Measurements from ENCODE around the gene HSD11B2. TPM values are rescaled to one million over a fixed set of nuclear protein-coding genes. Genes with fewer than 3 reads are reported as not detected.

HSD11B2 gene
- total RNA-seq, 1 experiment from 2014 or later: 33.5 TPM

- Mint-ChIP-seq H3K4me3 (0 out of 5 replicates have a peak overlapping the region, but pooled peaks of 1 of the 2 experiments have one; percentile 40), H3K27ac (no peak overlapping the region), H3K9me3 (no peaks in the 10 kb centered on the region), H3K36me3 (ENCODE audit: insufficient read depth in 1 of 3, low read depth in 3 of 3) (no peaks in the 10 kb centered on the region), H3K4me1 (peaks cover 16 to 36% of the 10 kb centered on the region in 2 experiments), H3K27me3 (ENCODE audit: low read depth) (peaks cover 76% of the 10 kb centered on the region)
- no peak overlapping the region for H3K14ac ChIP-seq (ENCODE audit: insufficient read depth, low read length)
- H2BK12ac ChIP-seq (ENCODE audit: insufficient read length, low read depth, low read length): no peak overlapping the region
- no peak for DNase-seq
- H2AK5ac ChIP-seq (ENCODE audit: insufficient read length, low read length): no peak overlapping the region
- no peaks in the 10 kb centered on the region for H3K79me1 ChIP-seq (ENCODE audit: insufficient read depth, low read depth, low read length, poor library complexity, severe bottlenecking)
- H3K9me3 ChIP-seq (ENCODE audit: control insufficient read depth, low read depth, low read length): no peaks in the 10 kb centered on the region
- H2BK20ac ChIP-seq (ENCODE audit: low read depth, low read length, poor library complexity, severe bottlenecking): no peak overlapping the region
- no peak overlapping the region for H3K4ac ChIP-seq (ENCODE audit: low read depth, low read length)
- no peak overlapping the region for H4K5ac ChIP-seq (ENCODE audit: insufficient read length, low read depth, low read length)
- no peak overlapping the region for H3K23ac ChIP-seq (ENCODE audit: insufficient read length, low read depth, low read length)
- no CpG with 5 or more reads among the region's 10 CpGs for WGBS (ENCODE audit: extremely low coverage, insufficient read length, low lambda C conversion rate)
- no peak overlapping the region for H3K4me2 ChIP-seq (ENCODE audit: insufficient read depth, insufficient read length, low read length)
- peaks cover 25% of the 10 kb centered on the region; the same call in 1 of the 2 replicates for H3K27me3 ChIP-seq (ENCODE audit: insufficient read depth, low read length)
- H3K9ac ChIP-seq (ENCODE audit: extremely low read depth, insufficient read length, low read length): no peak overlapping the region
- H2BK5ac ChIP-seq (ENCODE audit: insufficient read length, low read length): no peak overlapping the region
- H3K27ac ChIP-seq (ENCODE audit: insufficient read length, low read depth, low read length): no peak overlapping the region
- H3K4me1 ChIP-seq (ENCODE audit: insufficient read depth, low read length): no peaks in the 10 kb centered on the region
- H3K18ac ChIP-seq (ENCODE audit: insufficient read length, low read depth, low read length): no peak overlapping the region
- H4K91ac ChIP-seq (ENCODE audit: insufficient read length, low read depth, low read length): no peak overlapping the region
- H2AFZ ChIP-seq (ENCODE audit: low read length): no peak overlapping the region
- H3K79me2 ChIP-seq (ENCODE audit: insufficient read depth, low read length): no peaks in the 10 kb centered on the region
- H3K56ac ChIP-seq (ENCODE audit: insufficient read length, low read depth, low read length): no peak overlapping the region
- no peak for TF ChIP-seq CTCF (conservative IDR thresholded peaks at IDR 0.05)
- H4K8ac ChIP-seq (replicated peaks; ENCODE audit: insufficient read length, low read depth, low read length): no peak overlapping the region
- no peak overlapping the region for H2BK15ac ChIP-seq (ENCODE audit: low read depth, low read length)
- H3K23me2 ChIP-seq (ENCODE audit: insufficient read length, low read depth, low read length, poor library complexity, severe bottlenecking): peaks cover 3% of the 10 kb centered on the region
- no peak overlapping the region for H2BK120ac ChIP-seq (ENCODE audit: low read depth, low read length, poor library complexity, severe bottlenecking)
- H4K20me1 ChIP-seq (ENCODE audit: control insufficient read depth, insufficient read depth, insufficient read length): peaks cover 2% of the 10 kb centered on the region
- H3T11ph ChIP-seq (ENCODE audit: low read length): no peak overlapping the region
Measured at GRCh38 chr16:67395105-67395457, 35.8 kb upstream of the HSD11B2 start.

Data from H9 (cell line).